Measurements from ENCODE around the gene SYT6. TPM values are rescaled to one million over a fixed set of nuclear protein-coding genes. Genes with fewer than 3 reads are reported as not detected.

The SYT6 gene
- total and polyA plus RNA-seq, 4 experiments from 2014 or later: not detected

- no peaks in the 10 kb centered on the region for H3K9me3 Mint-ChIP-seq
- no peaks in the 10 kb centered on the region for H3K4me1 Mint-ChIP-seq
- POLR2A ChIA-PET (ENCODE audit: partially characterized antibody): no interaction called here
- no peaks in the 10 kb centered on the region for H3K36me3 Mint-ChIP-seq
- no peaks in the 10 kb centered on the region for H3K27me3 Mint-ChIP-seq
- H3K4me3 ChIP-seq (ENCODE audit: low read length in 2 of 2): no peak overlapping the region
- no peaks in the 10 kb centered on the region for H3K27me3 ChIP-seq (ENCODE audit: insufficient read depth, low read length)
- no peaks in the 10 kb centered on the region for H3K4me1 ChIP-seq (ENCODE audit: insufficient read depth, low read length)
- intact Hi-C loops (cut with micrococcal nuclease): no loop called here
- no peak for DNase-seq
- no peak overlapping the region for H3K27ac ChIP-seq (ENCODE audit: low read depth, low read length)
- H3K36me3 ChIP-seq (ENCODE audit: insufficient read depth, low read length): no peaks in the 10 kb centered on the region
- peak overlapping the region in 1 of 7 donors; percentile 42 for H3K27ac Mint-ChIP-seq
- CTCF ChIA-PET (ENCODE audit: partially characterized antibody): no interaction called here
- no peaks in the 10 kb centered on the region for H3K9me3 ChIP-seq (ENCODE audit: control insufficient read depth in 1 of 2, low read length in 2 of 2)
- H3K4me3 Mint-ChIP-seq: no peak overlapping the region
These were observed 113.2 kb downstream of the SYT6 start for GRCh38 chr1:114040273-114041015.

Other genes with a start within 250 kb of the SYT6 start
- gene AP4B1, start 249.1 kb downstream of the SYT6 start, total RNA-seq: 10 to 100 TPM; 74.5 to 75.5 TPM
- 10 to 100 TPM in 1 of 2 donors, 1 to 10 TPM in 1; 8.9 to 12.9 TPM for gene AP4B1, start 249.1 kb downstream of the SYT6 start, polyA plus RNA-seq
- 1 to 10 TPM; 5.1 to 5.4 TPM for gene DCLRE1B, start 248.5 kb downstream of the SYT6 start, total RNA-seq
- 1 to 10 TPM; 2.8 to 5.3 TPM for gene DCLRE1B, start 248.5 kb downstream of the SYT6 start, polyA plus RNA-seq
- gene HIPK1, start 224.5 kb downstream of the SYT6 start, total RNA-seq: 100 to 1,000 TPM; 107 to 110 TPM
- gene HIPK1, start 224.5 kb downstream of the SYT6 start, polyA plus RNA-seq: 10 to 100 TPM in 1 of 2 donors, 1 to 10 TPM in 1; 4.4 to 17.1 TPM
- gene OLFML3, start 174.4 kb downstream of the SYT6 start, total RNA-seq: under 1 TPM; 0.42 to 0.70 TPM
- gene OLFML3, start 174.4 kb downstream of the SYT6 start, polyA plus RNA-seq: not detected

All from CD4-positive, alpha-beta memory T cell (primary cell).